Measurements from ENCODE around the gene NCS1.

Gene NCS1

GRCh38 chr9:130138791-130139190 lies 33.4 kb upstream of the NCS1 start:
- ChIA-PET POLR2A (no interaction called here), CTCF (interaction anchor here (0.5 to 2.0 kb wide), 5 partner anchors 10 to 104 kb away, joined by 3 to 5 read pairs (median 4); no protein-coding TSS in a partner anchor)
- TF ChIP-seq CTCF (IDR thresholded peaks at IDR 0.05; ENCODE audit: insufficient read depth, low read length, missing control alignments): no peak
- no peak overlapping the region for H3K4me3 ChIP-seq (ENCODE audit: low read depth, low read length)
- DNase-seq (ENCODE audit: low read depth, low spot score): peak; percentile 86

DNA sequence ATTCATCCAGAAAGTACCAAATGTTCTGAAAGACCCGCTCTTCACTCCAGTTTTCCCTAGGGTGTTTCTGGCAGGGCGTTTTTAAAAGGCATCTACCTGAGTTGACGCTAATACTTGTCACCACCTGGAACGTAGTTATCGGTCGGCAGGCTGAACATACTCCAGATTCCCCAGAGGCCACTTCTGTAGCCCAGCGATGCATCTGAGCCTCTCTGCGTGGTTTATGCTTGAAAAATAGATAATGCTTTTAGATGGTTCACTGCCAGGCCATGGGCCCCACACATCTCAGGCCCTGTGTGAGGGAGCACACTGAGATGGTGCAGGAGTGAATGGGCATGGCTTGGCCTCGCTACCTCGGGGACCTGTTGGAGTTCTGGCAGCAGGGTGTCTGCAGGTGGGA lies 33.0 kb upstream of the NCS1 start:
- ChIA-PET POLR2A (no interaction called here), CTCF (interaction anchor here (1.3 to 2.0 kb wide), 3 partner anchors 10 to 103 kb away, joined by 3 to 4 read pairs (median 4); no protein-coding TSS in a partner anchor)
- no peak for TF ChIP-seq CTCF (IDR thresholded peaks at IDR 0.05; ENCODE audit: insufficient read depth, low read length, missing control alignments)
- no peak for DNase-seq (ENCODE audit: low read depth, low spot score)
- no peak overlapping the region for H3K4me3 ChIP-seq (ENCODE audit: low read depth, low read length)

DNA sequence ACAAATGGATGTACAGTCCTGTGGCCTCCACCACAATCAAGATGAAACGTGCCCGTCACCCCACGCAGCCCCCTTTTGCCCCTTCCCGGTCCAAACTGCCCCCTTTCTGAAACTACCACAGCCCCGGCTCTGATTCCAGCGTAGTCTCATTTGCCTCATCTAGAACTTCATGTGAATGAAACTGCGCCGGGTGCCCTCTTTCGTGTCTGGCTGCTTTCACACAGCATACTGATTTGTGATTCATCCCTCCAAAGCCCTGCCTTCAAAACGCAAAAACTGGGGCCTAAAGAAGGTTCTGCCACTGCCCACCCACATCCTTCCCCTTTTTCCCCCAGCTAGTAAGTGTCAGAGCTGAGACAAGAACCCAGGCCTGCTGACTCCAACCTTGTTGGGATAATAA lies 31.5 kb upstream of the NCS1 start:
- no peak for DNase-seq (ENCODE audit: low read depth, low spot score)
- POLR2A ChIA-PET: no interaction called here
- CTCF ChIA-PET: interaction anchor here (1.2 kb wide), 1 partner anchor 16 kb away, joined by 3 read pairs; no protein-coding TSS in a partner anchor
- no peak overlapping the region for H3K4me3 ChIP-seq (ENCODE audit: low read depth, low read length)
- TF ChIP-seq CTCF (IDR thresholded peaks at IDR 0.05; ENCODE audit: insufficient read depth, low read length, missing control alignments): no peak

DNA sequence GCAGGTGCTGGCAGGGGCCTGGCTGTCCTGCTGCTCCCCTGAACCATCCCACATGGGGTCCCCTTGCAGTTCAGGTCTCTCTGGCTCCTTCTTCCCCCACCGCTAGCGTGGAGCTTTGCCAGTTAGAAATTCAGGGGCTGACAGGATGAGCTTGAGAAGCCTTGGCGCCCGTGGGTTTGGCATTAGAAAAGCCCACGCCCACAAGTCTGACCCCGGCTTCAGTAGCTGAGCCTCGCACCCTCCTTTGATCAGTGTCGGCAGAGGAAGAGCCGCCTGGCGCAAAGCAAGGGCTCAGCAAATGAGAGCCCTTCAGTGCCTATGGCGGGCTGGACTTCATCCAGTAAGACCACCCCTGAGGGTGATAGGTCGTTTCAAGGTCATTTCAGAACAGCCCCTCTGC lies 30.1 kb upstream of the NCS1 start:
- CTCF ChIA-PET: no interaction called here
- no peak for TF ChIP-seq CTCF (IDR thresholded peaks at IDR 0.05; ENCODE audit: insufficient read depth, low read length, missing control alignments)

DNA sequence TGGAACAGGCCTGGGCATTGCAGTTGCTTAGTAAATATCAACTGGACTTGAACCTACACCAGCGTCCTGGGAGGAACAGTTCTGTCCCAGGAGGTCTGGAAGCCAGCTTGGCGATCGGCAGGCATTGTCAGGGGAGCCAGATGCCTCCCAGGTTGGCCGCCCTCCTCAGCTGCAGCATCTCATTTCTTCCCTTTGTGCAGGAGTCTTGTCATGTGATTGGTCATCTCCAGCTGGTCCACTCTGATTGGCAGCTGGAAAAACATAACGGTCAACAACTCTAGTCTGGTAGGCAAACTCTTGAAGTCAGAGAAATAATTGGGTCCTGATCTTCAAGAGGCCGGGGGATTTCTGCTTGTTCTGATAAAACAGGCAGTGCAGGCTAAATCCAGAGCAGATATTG lies 29.6 kb upstream of the NCS1 start:
- ChIA-PET POLR2A (no interaction called here), CTCF (interaction anchor here (1.6 kb wide), 1 partner anchor 36 kb away, joined by 5 read pairs; no protein-coding TSS in a partner anchor)
- no peak for TF ChIP-seq CTCF (IDR thresholded peaks at IDR 0.05; ENCODE audit: insufficient read depth, low read length, missing control alignments)
- no peak for DNase-seq (ENCODE audit: low read depth, low spot score)
- H3K4me3 ChIP-seq (ENCODE audit: low read depth, low read length): no peak overlapping the region

More for the DNA sequence above, 30.1 kb upstream of the NCS1 start:
- POLR2A ChIA-PET: no interaction called here
- DNase-seq (ENCODE audit: low read depth, low spot score): no peak
- no peak overlapping the region for H3K4me3 ChIP-seq (ENCODE audit: low read depth, low read length)

GRCh38 chr9:130143279-130143893 lies 28.8 kb upstream of the NCS1 start:
- ChIA-PET CTCF (interaction anchor here (0.7 to 1.6 kb wide), 2 partner anchors 37 to 95 kb away, joined by 3 to 5 read pairs; no protein-coding TSS in a partner anchor), POLR2A (no interaction called here)
- TF ChIP-seq CTCF (IDR thresholded peaks at IDR 0.05; ENCODE audit: insufficient read depth, low read length, missing control alignments): no peak

More at GRCh38 chr9:130143279-130143893, 28.8 kb upstream of the NCS1 start:
- H3K4me3 ChIP-seq (ENCODE audit: low read depth, low read length): no peak overlapping the region
- no peak for DNase-seq (ENCODE audit: low read depth, low spot score)

Measured in AG04449 (cell line).